Stomach (tissue), 9 donors: ENCODE measurements around the gene PIGX. TPM values are rescaled to one million over a fixed set of nuclear protein-coding genes. Genes with fewer than 3 reads are reported as not detected.
A peak's percentile ranks its signal among the peaks of the same experiment; 100 is the strongest.

Experiments used
- DNase-seq, 2 donors: peaks; one replicate each; pipeline versions ENCODE4 v3.0.0 to v3.0.0-alpha.2; 2013 to 2019
- H3K27ac ChIP-seq, 5 donors: fragments of 200-600 bp in 4 of 5; sonication (generic) in 4 of 5; one replicate each; pipeline ENCODE4 v1.5.1; 2013 to 2019; ENCODE audit warnings: mild to moderate bottlenecking in 1 of 5, moderate library complexity in 1 of 5
- H3K27me3 ChIP-seq, 3 donors: fragments of 200-600 bp; sonication (generic); one replicate each; pipeline ENCODE4 v1.5.1; 2017 to 2019; ENCODE audit warnings: mixed run types in 1 of 3
- H3K36me3 ChIP-seq, 4 donors: fragments of 200-600 bp; sonication (generic); 1 replicate in 3 of 4; 2 replicates in 1 of 4; pipeline ENCODE4 v1.5.1; 2016 to 2019
- H3K4me1 ChIP-seq, 4 donors: fragments of 200-600 bp; sonication (generic); one replicate each; pipeline ENCODE4 v1.5.1; 2016 to 2019
- H3K4me3 ChIP-seq, 4 donors: fragments of 200-600 bp; sonication (generic) in 3 of 4; one replicate each; pipeline ENCODE4 v1.5.1; 2016 to 2019; ENCODE audit warnings: mild to moderate bottlenecking in 1 of 4
- H3K9me3 ChIP-seq, 4 donors: fragments of 200-600 bp; sonication (generic); one replicate each; pipeline ENCODE4 v1.5.1; 2016 to 2019
- EP300 ChIP-seq: sonication (generic); formaldehyde crosslinking; IDR thresholded peaks from one replicate; pipeline ENCODE4 v1.6.1; 2017; ENCODE audit warnings: antibody characterized with exemption
- POLR2A ChIP-seq, 4 donors: fragments of 450-650 bp; IDR thresholded peaks; one replicate each; pipeline ENCODE4 v1.6.1; 2016; ENCODE audit warnings: antibody characterized with exemption in 4 of 4, control low read depth in 2 of 4, mild to moderate bottlenecking in 1 of 4, moderate library complexity in 1 of 4
- POLR2AphosphoS5 ChIP-seq, 3 donors: sonication (generic); formaldehyde crosslinking; IDR thresholded peaks; one replicate each; pipeline ENCODE4 v1.6.1; 2016; ENCODE audit warnings: antibody characterized with exemption in 3 of 3
- WGBS, 5 donors: extraction: QIAGEN DNeasy Blood & Tissue Kit in 3 of 5; methylation state at CpG; one replicate each; pipeline versions ENCODE4 v1.1.5 to v1.1.7; 2013 to 2018; 5-methylcytosine and 5-hydroxymethylcytosine counted together
- intact Hi-C: fragments of 100-400 bp; cut with DNase I; formaldehyde crosslinking; loops from one replicate; pipeline ENCODE4 v1.15.1; 2023; ENCODE audit warnings: low total_unique reads
- polyA plus RNA-seq, 3 donors: library from polyadenylated mRNA; stranded (reverse); fragments of 200-250 nt; gene quantifications; one replicate each; pipeline ENCODE4 v1.2.3, GENCODE V29; 2013
- total RNA-seq, 5 donors: library from RNA; depleted of rRNA; stranded (reverse); fragments of >200 nt; gene quantifications; one replicate each; pipeline versions ENCODE4 v1.1.0 to v1.2.3, GENCODE V29; 2014 to 2016
- TF ChIP-seq, protein P1 (sequence below), 7 experiments: fragments of 450-650 bp in 4 of 7; fragments of 200-600 bp in 3 of 7; sonication (generic) in 3 of 7; IDR thresholded peaks; one replicate each; pipeline ENCODE4 v1.5.1; 2016 to 2019; ENCODE audit warnings: antibody characterized with exemption in 7 of 7, control low read depth in 2 of 7, mild to moderate bottlenecking in 1 of 7
- donor health status: healthy with polysubstance abuse.
- donor health status: Bipolar disorder and iron deficiency.
- donor health status: healthy.

The PIGX gene
- total and polyA plus RNA-seq, 8 donors: 4.6 to 60.8 (median 15.0) TPM

DNA sequence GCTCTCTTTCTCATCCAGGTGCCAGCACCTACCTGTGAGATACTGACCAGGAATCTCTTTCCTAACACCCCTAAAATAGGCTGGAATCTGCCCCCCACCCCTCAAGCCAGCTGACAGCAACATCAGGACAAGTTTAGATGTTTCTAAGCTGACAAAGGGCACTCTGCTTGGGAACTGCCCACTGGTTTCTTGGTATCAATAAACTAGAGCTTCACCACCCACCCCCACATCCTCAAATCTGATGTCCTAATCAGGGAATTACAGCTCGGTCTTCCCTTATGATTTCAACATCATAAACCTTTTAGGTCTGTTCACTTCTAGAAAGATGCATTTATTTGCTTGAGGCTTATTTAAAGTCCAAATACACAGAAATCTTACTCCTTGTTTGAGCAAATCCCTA is 34.8 kb upstream of the PIGX start:
- H3K4me3 ChIP-seq: no peak overlapping the region
- H3K9me3 ChIP-seq: no peaks in the 10 kb centered on the region
- TF ChIP-seq POLR2AphosphoS5 (IDR thresholded peaks at IDR 0.05): no peak
- TF ChIP-seq EP300: no peak
- peaks cover 0 to 4% (median 0%) of the 10 kb centered on the region in 3 donors for H3K27me3 ChIP-seq
- DNase-seq: no peak
- H3K4me1 ChIP-seq: peaks cover 0 to 9% (median 6%) of the 10 kb centered on the region in 4 donors
- WGBS, 5 donors: 17 to 35% (median 29%) methylated on average over 1 of the region's 1 CpG
- H3K27ac ChIP-seq: no peak overlapping the region
- no peaks in the 10 kb centered on the region for H3K36me3 ChIP-seq
- intact Hi-C loops: no loop called here

DNA sequence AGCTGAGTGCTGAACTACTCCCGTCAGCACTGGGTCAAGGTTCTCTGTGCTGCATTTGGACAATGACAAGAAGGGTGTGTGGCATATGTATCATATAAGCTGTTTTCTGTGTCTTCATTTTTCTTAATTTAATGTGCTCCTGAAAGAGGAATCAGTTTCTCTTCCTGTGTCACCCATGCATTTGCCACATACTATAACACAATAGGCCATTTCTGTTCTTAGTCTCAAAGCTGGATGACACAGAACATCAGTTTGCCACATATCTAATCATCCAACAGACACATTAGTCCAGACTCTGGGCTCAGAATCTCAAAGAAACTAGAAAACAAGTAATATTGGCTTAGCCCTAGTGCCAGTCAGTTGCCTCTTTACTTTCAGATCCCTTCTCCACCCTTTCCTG is 34.2 kb upstream of the PIGX start:
- Histone ChIP-seq H3K27me3 (peaks cover 0 to 4% (median 0%) of the 10 kb centered on the region in 3 donors), H3K36me3 (no peaks in the 10 kb centered on the region), H3K4me3 (no peak overlapping the region), H3K9me3 (no peaks in the 10 kb centered on the region), H3K4me1 (peaks cover 0 to 9% (median 6%) of the 10 kb centered on the region in 4 donors), H3K27ac (no peak overlapping the region)
- TF ChIP-seq, protein P1, sequence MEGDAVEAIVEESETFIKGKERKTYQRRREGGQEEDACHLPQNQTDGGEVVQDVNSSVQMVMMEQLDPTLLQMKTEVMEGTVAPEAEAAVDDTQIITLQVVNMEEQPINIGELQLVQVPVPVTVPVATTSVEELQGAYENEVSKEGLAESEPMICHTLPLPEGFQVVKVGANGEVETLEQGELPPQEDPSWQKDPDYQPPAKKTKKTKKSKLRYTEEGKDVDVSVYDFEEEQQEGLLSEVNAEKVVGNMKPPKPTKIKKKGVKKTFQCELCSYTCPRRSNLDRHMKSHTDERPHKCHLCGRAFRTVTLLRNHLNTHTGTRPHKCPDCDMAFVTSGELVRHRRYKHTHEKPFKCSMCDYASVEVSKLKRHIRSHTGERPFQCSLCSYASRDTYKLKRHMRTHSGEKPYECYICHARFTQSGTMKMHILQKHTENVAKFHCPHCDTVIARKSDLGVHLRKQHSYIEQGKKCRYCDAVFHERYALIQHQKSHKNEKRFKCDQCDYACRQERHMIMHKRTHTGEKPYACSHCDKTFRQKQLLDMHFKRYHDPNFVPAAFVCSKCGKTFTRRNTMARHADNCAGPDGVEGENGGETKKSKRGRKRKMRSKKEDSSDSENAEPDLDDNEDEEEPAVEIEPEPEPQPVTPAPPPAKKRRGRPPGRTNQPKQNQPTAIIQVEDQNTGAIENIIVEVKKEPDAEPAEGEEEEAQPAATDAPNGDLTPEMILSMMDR (IDR thresholded peaks at IDR 0.05): no peak
- no peak for TF ChIP-seq POLR2AphosphoS5 (IDR thresholded peaks at IDR 0.05)
- no peak for TF ChIP-seq EP300
- TF ChIP-seq POLR2A (IDR thresholded peaks at IDR 0.05): no peak
- intact Hi-C loops: no loop called here
- WGBS, 5 donors: 52 to 63% (median 58%) methylated on average over 1 of the region's 1 CpG
- DNase-seq: no peak

DNA sequence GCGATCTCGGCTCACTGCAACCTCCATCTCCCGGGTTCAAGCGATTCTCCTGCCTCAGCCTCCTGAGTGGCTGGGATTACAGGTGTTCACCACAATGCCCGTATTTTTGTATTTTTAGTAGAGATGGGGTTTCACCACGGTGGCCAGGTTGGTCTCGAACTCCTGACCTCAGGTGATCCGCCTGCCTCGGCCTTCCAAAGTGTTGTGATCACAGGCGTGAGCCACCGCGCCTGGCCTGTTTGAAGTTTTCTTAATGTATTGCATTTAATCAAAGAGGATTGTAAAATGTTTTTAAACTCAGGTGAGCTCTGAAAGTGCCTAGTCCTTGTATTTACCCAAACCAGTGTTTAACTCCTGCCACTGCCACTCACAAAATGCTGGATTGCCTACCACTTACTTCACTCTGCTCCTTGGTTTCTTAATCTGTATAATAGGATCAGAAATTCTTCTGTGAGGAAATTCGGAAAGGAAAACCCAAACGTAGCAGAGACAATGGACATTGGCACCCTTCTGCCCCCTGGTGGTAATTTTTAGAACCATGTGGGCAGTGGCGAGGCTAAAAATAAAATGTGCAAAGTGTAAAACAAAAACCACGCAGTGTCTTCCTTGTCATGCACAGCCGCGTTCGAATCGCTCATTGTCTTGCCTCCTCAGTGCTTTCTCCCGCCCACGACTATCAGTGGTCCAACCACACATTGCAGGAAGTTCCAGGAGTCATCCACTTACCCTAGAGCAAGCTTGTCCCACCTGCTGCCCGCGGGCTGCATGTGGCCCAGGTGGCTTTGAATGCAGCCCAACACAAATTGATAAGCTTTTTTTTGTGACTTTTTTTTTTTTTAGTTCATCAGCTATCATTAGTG is 27.4 kb upstream of the PIGX start:
- H3K27ac ChIP-seq: no peak overlapping the region
- H3K36me3 ChIP-seq: no peaks in the 10 kb centered on the region
- H3K4me1 ChIP-seq: peaks cover 5 to 11% (median 8%) of the 10 kb centered on the region in 4 donors
- DNase-seq: peak; percentile 64 to 87
- TF ChIP-seq POLR2AphosphoS5 (IDR thresholded peaks at IDR 0.05): peak in 1 of 3 donors; percentile 52
- TF ChIP-seq EP300: no peak
- TF ChIP-seq POLR2A (IDR thresholded peaks at IDR 0.05): no peak
- TF ChIP-seq, protein P1 (IDR thresholded peaks at IDR 0.05): peak in 5 of 7 experiments; percentile 75 to 91 (median 84)
- WGBS, 5 donors: 31 to 36% (median 32%) methylated on average over 24 of the region's 24 CpGs
- intact Hi-C loops: loop anchor here (5.0 to 10.0 kb wide), 2 partner anchors 77 to 430 kb away; no protein-coding TSS in a partner anchor
- peak overlapping the region in 2 of 4 donors; percentile 7 to 8 for H3K4me3 ChIP-seq
- peaks cover 0 to 5% (median 0%) of the 10 kb centered on the region in 4 donors for H3K9me3 ChIP-seq
- no peaks in the 10 kb centered on the region for H3K27me3 ChIP-seq

DNA sequence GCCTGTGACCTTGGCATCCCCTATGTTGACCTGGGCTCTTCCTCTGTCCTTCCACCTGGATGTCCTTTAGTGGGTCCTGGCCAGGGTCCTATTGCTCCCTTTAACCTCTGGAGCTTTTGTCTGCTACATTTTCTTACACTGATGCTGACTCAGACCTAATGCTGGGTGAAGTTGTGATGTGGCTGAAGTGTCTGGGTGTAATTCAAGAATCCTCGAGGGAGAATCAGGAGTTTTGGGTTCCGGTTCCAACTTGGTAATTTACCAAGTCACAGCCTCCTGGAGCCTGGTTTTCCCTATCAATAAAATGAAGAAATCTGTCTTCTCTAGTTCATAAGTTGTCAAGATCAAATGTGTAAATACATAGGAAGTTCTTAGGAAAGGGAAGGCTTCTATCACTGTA is 25.7 kb upstream of the PIGX start:
- DNase-seq: no peak
- intact Hi-C loops: loop anchor here (5.0 to 10.0 kb wide), 2 partner anchors 79 to 432 kb away; no protein-coding TSS in a partner anchor
- no peak overlapping the region for H3K4me3 ChIP-seq
- no peak for TF ChIP-seq POLR2AphosphoS5 (IDR thresholded peaks at IDR 0.05)
- H3K9me3 ChIP-seq: peaks cover 0 to 5% (median 0%) of the 10 kb centered on the region in 4 donors
- H3K36me3 ChIP-seq: no peaks in the 10 kb centered on the region
- WGBS, 5 donors: 59 to 86% (median 70%) methylated on average over 2 of the region's 2 CpGs
- H3K4me1 ChIP-seq: peaks cover 5 to 11% (median 8%) of the 10 kb centered on the region in 4 donors
- no peaks in the 10 kb centered on the region for H3K27me3 ChIP-seq
- no peak overlapping the region for H3K27ac ChIP-seq

DNA sequence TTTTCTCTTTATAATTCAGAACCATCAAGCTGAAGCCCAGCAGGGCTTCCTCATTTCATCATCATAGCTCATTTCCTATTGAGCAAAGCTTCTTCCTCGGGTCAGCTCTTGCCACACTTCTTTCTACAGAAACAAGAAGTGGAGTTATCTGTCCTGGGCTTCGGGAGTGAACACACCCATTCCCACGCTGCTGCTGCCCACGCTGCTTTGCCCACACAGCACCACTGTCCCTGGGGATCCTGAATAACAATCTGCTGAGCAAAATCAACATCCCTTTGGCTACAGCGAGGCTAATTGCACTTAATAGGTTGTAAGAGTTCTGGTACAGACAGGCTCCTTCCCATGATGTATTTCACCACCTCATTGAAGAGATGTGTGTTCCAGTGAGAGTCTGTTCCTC is 23.8 kb upstream of the PIGX start:
- Histone ChIP-seq H3K9me3 (peaks cover 0 to 2% (median 0%) of the 10 kb centered on the region in 4 donors), H3K27me3 (no peaks in the 10 kb centered on the region), H3K36me3 (no peaks in the 10 kb centered on the region), H3K4me1 (peaks cover 5 to 12% (median 8%) of the 10 kb centered on the region in 4 donors), H3K27ac (peak overlapping the region in 2 of 5 donors; percentile 59 to 71), H3K4me3 (no peak overlapping the region)
- DNase-seq: peak in 1 of 2 donors; percentile 34
- intact Hi-C loops: loop anchor here (5.0 to 10.0 kb wide), 2 partner anchors 81 to 434 kb away; no protein-coding TSS in a partner anchor
- no peak for TF ChIP-seq POLR2A (IDR thresholded peaks at IDR 0.05)
- TF ChIP-seq POLR2AphosphoS5 (IDR thresholded peaks at IDR 0.05): peak in 1 of 3 donors; percentile 13
- 36 to 48% (median 46%) methylated on average over 5 of the region's 5 CpGs for WGBS, 5 donors
